CD14-positive monocyte (primary cell): ENCODE results near the gene ZBED2. TPM values are rescaled to one million over a fixed set of nuclear protein-coding genes. Genes with fewer than 3 reads are reported as not detected.

Experiments
- DNase-seq, 3 donors: peaks; one replicate each; pipeline ENCODE4 v3.0.0-alpha.2; 2011 to 2022
- H2AFZ ChIP-seq: 2 replicates; pipeline ENCODE4 v1.6.0; 2012; ENCODE audit warnings: mild to moderate bottlenecking, low read depth, low read length, inconsistent platforms; ENCODE audit not compliant: insufficient read depth, poor library complexity, severe bottlenecking
- H3K27ac ChIP-seq, 2 donors: 1 replicate in 1 of 2; 2 replicates in 1 of 2; pipeline ENCODE4 v1.5.1; 2012 to 2013; ENCODE audit warnings: low read length in 2 of 2, control low read depth in 1 of 2, inconsistent platforms in 1 of 2, low read depth in 1 of 2, mild to moderate bottlenecking in 1 of 2
- H3K27me3 ChIP-seq, 2 donors: one replicate each; pipeline versions ENCODE4 v1.6.0 to v1.6.1; 2011 to 2013; ENCODE audit warnings: low read length in 2 of 2; ENCODE audit not compliant: control insufficient read depth in 2 of 2, insufficient read depth in 2 of 2
- H3K36me3 ChIP-seq, 2 donors: replicated peaks in 1 of 2; 1 replicate in 1 of 2; 2 replicates in 1 of 2; pipeline versions ENCODE4 v1.5.1 to v1.6.1; 2012 to 2013; ENCODE audit warnings: low read length in 2 of 2, control low read depth in 1 of 2, inconsistent platforms in 1 of 2, mild to moderate bottlenecking in 1 of 2; ENCODE audit not compliant: insufficient read depth in 2 of 2, control insufficient read depth in 1 of 2
- H3K4me1 ChIP-seq, 2 donors: 1 replicate in 1 of 2; 2 replicates in 1 of 2; pipeline versions ENCODE4 v1.5.1 to v1.6.1; 2012 to 2013; ENCODE audit warnings: low read length in 2 of 2, control low read depth in 1 of 2, inconsistent platforms in 1 of 2, mild to moderate bottlenecking in 1 of 2, moderate library complexity in 1 of 2; ENCODE audit not compliant: insufficient read depth in 2 of 2, control insufficient read depth in 1 of 2
- H3K4me2 ChIP-seq: replicated peaks from 2 replicates; pipeline ENCODE3; 2012; ENCODE audit warnings: low read length, moderate library complexity, mild to moderate bottlenecking; ENCODE audit not compliant: poor library complexity, severe bottlenecking; ENCODE audit errors: extremely low read depth
- H3K4me3 ChIP-seq, 3 experiments: fragments of 200-600 bp in 1 of 3; sonication (generic) in 1 of 3; replicated peaks in 1 of 3; 1 replicate in 2 of 3; 2 replicates in 1 of 3; pipeline ENCODE4 v1.5.1; 2011 to 2013; ENCODE audit warnings: low read length in 3 of 3, mild to moderate bottlenecking in 3 of 3, control low read depth in 2 of 3, low read depth in 2 of 3, inconsistent platforms in 1 of 3, moderate library complexity in 1 of 3
- H3K79me2 ChIP-seq: 2 replicates; pipeline ENCODE4 v1.6.0; 2012; ENCODE audit warnings: mild to moderate bottlenecking, control low read depth, inconsistent platforms, low read length, moderate library complexity; ENCODE audit not compliant: insufficient read depth
- H3K9ac ChIP-seq: 2 replicates; pipeline ENCODE4 v1.6.0; 2017; ENCODE audit warnings: low read length, mild to moderate bottlenecking; ENCODE audit not compliant: insufficient read depth, poor library complexity, severe bottlenecking
- H3K9me3 ChIP-seq, 2 donors: replicated peaks in 1 of 2; 1 replicate in 1 of 2; 2 replicates in 1 of 2; pipeline versions ENCODE4 v1.5.1 to v1.6.1; 2012 to 2013; ENCODE audit warnings: low read length in 2 of 2, control low read depth in 1 of 2; ENCODE audit not compliant: control insufficient read depth in 1 of 2, insufficient read depth in 1 of 2
- H4K20me1 ChIP-seq: 2 replicates; pipeline ENCODE4 v1.6.0; 2012; ENCODE audit warnings: mild to moderate bottlenecking, low read length, control low read depth, moderate library complexity; ENCODE audit not compliant: insufficient read depth
- H3K27ac Mint-ChIP-seq, 7 donors: one replicate each; pipeline ENCODE4 v1.8.0; 2020; ENCODE audit warnings: mild to moderate bottlenecking in 7 of 7, mixed read lengths in 7 of 7, moderate library complexity in 6 of 7, inconsistent platforms in 2 of 7
- H3K27me3 Mint-ChIP-seq, 3 donors: one replicate each; pipeline ENCODE4 v1.8.0; 2021 to 2022; ENCODE audit warnings: low read depth in 3 of 3, mild to moderate bottlenecking in 3 of 3, mixed read lengths in 3 of 3, moderate library complexity in 3 of 3, inconsistent platforms in 1 of 3
- H3K36me3 Mint-ChIP-seq, 2 donors: one replicate each; pipeline ENCODE4 v1.8.0; 2020; ENCODE audit warnings: mixed read lengths in 2 of 2, inconsistent platforms in 1 of 2, mild to moderate bottlenecking in 1 of 2
- H3K4me1 Mint-ChIP-seq: one replicate; pipeline ENCODE4 v1.8.0; 2020; ENCODE audit warnings: mild to moderate bottlenecking, mixed read lengths
- H3K4me3 Mint-ChIP-seq, 2 donors: one replicate each; pipeline ENCODE4 v1.8.0; 2020; ENCODE audit warnings: mild to moderate bottlenecking in 2 of 2, mixed read lengths in 2 of 2, moderate library complexity in 1 of 2
- H3K9me3 Mint-ChIP-seq, 7 donors: one replicate each; pipeline ENCODE4 v1.8.0; 2020 to 2022; ENCODE audit warnings: mixed read lengths in 7 of 7, mild to moderate bottlenecking in 6 of 7, moderate library complexity in 6 of 7, inconsistent platforms in 2 of 7
- WGBS: methylation state at CpG from one replicate; pipeline ENCODE4 v1.1.5; 2013; ENCODE audit warnings: missing lambda C conversion rate; ENCODE audit not compliant: insufficient coverage; 5-methylcytosine and 5-hydroxymethylcytosine counted together
- intact Hi-C, 2 donors: fragments of 100-400 bp; cut with micrococcal nuclease; formaldehyde crosslinking; loops; one replicate each; pipeline versions ENCODE4 v1.15.0 to v1.15.1; 2023
- polyA plus RNA-seq, 3 donors: library from polyadenylated mRNA; depleted of rRNA in 1 of 3; unstranded in 2 of 3; stranded (reverse) in 1 of 3; fragments of 300-500 nt in 2 of 3; fragments of >200 nt in 1 of 3; fragmentation: Illumina TruSeq in 2 of 3; gene quantifications; 1 replicate in 2 of 3; 2 replicates in 1 of 3; pipeline ENCODE4 v1.2.3, GENCODE V29; 2012 to 2021
- TF ChIP-seq, protein P1 (sequence below): fragments of 200-600 bp; IDR thresholded peaks from one replicate; pipeline ENCODE4 v1.8.0; 2022; ENCODE audit warnings: antibody characterized with exemption, mild to moderate bottlenecking

Gene ZBED2
- polyA plus RNA-seq, 3 donors: not detected

DNA sequence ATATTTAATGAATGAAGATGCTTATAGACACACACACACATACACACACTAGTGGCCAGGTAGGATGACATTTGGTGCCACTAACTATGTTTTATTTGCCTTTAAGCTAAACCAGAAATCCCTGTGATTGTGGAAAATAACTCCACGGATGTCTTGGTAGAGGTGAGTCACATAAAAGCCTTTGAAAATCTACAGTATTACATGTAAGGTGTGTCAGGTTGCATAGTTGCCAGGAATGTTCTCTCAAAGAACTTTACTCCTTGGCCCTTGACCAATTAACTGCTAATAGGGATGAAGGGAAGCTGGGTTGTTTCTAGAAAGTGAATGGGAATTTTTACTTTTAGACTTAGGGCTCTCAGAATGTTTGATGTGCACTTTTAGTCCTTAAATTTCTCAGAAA, 9.9 kb downstream of the ZBED2 start:
- Histone ChIP-seq H3K79me2 (no peaks in the 10 kb centered on the region), H3K9ac (no peak overlapping the region), H3K9me3 (peaks cover 0 to 2% of the 10 kb centered on the region in 2 donors), H4K20me1 (no peaks in the 10 kb centered on the region), H3K27me3 (no peaks in the 10 kb centered on the region), H3K36me3 (no peaks in the 10 kb centered on the region), H2AFZ (no peak overlapping the region), H3K4me1 (no peaks in the 10 kb centered on the region), H3K4me2 (no peak overlapping the region), H3K4me3 (no peak overlapping the region), H3K27ac (no peak overlapping the region)
- intact Hi-C loops: no loop called here
- H3K27me3 Mint-ChIP-seq: no peaks in the 10 kb centered on the region
- no peak for DNase-seq
- no peaks in the 10 kb centered on the region for H3K36me3 Mint-ChIP-seq
- H3K4me1 Mint-ChIP-seq: no peaks in the 10 kb centered on the region
- TF ChIP-seq, protein P1, sequence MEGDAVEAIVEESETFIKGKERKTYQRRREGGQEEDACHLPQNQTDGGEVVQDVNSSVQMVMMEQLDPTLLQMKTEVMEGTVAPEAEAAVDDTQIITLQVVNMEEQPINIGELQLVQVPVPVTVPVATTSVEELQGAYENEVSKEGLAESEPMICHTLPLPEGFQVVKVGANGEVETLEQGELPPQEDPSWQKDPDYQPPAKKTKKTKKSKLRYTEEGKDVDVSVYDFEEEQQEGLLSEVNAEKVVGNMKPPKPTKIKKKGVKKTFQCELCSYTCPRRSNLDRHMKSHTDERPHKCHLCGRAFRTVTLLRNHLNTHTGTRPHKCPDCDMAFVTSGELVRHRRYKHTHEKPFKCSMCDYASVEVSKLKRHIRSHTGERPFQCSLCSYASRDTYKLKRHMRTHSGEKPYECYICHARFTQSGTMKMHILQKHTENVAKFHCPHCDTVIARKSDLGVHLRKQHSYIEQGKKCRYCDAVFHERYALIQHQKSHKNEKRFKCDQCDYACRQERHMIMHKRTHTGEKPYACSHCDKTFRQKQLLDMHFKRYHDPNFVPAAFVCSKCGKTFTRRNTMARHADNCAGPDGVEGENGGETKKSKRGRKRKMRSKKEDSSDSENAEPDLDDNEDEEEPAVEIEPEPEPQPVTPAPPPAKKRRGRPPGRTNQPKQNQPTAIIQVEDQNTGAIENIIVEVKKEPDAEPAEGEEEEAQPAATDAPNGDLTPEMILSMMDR: no peak
- H3K4me3 Mint-ChIP-seq: no peak overlapping the region
- H3K9me3 Mint-ChIP-seq: peaks cover 0 to 3% (median 3%) of the 10 kb centered on the region in 7 donors
- no peak overlapping the region for H3K27ac Mint-ChIP-seq
- no CpG with 5 or more reads among the region's 1 CpG for WGBS

DNA sequence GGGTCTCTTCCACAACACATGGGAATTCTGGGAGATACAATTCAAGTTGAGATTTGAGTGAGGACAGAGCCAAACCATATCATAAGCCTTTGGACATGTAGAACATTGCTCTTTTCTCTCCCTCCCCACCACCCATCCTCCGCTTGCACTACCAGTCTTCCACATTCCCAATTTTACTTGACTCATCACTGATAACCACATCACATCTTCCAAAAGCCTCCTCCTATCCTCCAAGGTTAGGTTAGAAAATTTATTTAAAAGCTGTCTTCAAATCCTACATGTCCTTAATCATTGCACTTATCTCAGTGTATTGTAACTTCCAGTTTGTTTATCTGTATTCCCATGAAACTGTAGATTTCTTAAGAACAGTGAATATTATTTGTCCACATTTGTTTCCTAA, 10.4 kb downstream of the ZBED2 start:
- no peaks in the 10 kb centered on the region for H3K27me3 ChIP-seq
- WGBS: 100% methylated on average over 1 of the region's 1 CpG
- Mint-ChIP-seq H3K36me3 (no peaks in the 10 kb centered on the region), H3K4me3 (no peak overlapping the region), H3K27me3 (no peaks in the 10 kb centered on the region), H3K4me1 (peaks cover 1% of the 10 kb centered on the region), H3K27ac (no peak overlapping the region), H3K9me3 (peaks cover 0 to 3% (median 3%) of the 10 kb centered on the region in 7 donors)
- H3K9ac ChIP-seq: no peak overlapping the region
- no peaks in the 10 kb centered on the region for H3K79me2 ChIP-seq
- TF ChIP-seq, protein P1: no peak
- no peak overlapping the region for H2AFZ ChIP-seq
- peaks cover 0 to 2% of the 10 kb centered on the region in 2 donors for H3K9me3 ChIP-seq
- H4K20me1 ChIP-seq: no peaks in the 10 kb centered on the region
- H3K36me3 ChIP-seq: no peaks in the 10 kb centered on the region
- H3K4me1 ChIP-seq: no peaks in the 10 kb centered on the region
- no peak overlapping the region for H3K27ac ChIP-seq
- no peak overlapping the region for H3K4me2 ChIP-seq
- H3K4me3 ChIP-seq: no peak overlapping the region
- intact Hi-C loops: no loop called here
- no peak for DNase-seq
